Measurements from ENCODE around the gene DYNLT2. TPM values are rescaled to one million over a fixed set of nuclear protein-coding genes. Genes with fewer than 3 reads are reported as not detected.

Gene DYNLT2
- total RNA-seq, 1 experiment from 2014 or later: 1.8 TPM

GRCh38 chr6:169695131-169695530 lies 56.2 kb downstream of the DYNLT2 start:
- no peak overlapping the region for H2AK5ac ChIP-seq (ENCODE audit: insufficient read length, low read length)

More at GRCh38 chr6:169695131-169695530, 56.2 kb downstream of the DYNLT2 start:
- Histone ChIP-seq H3T11ph (ENCODE audit: low read length) (no peak overlapping the region), H3K23me2 (ENCODE audit: insufficient read length, low read depth, low read length, poor library complexity, severe bottlenecking) (no peaks in the 10 kb centered on the region), H3K79me2 (ENCODE audit: insufficient read depth, low read length) (peaks cover 14% of the 10 kb centered on the region; the same call in 1 of the 2 replicates), H4K91ac (ENCODE audit: insufficient read length, low read depth, low read length) (no peak overlapping the region), H3K9ac (ENCODE audit: extremely low read depth, insufficient read length, low read length) (no peak overlapping the region), H3K9me3 (ENCODE audit: control insufficient read depth, low read depth, low read length) (no peaks in the 10 kb centered on the region), H3K27ac (ENCODE audit: insufficient read length, low read depth, low read length) (no peak overlapping the region), H3K4me2 (ENCODE audit: insufficient read depth, insufficient read length, low read length) (no peak overlapping the region), H4K8ac (replicated peaks; ENCODE audit: insufficient read length, low read depth, low read length) (no peak overlapping the region), H3K18ac (ENCODE audit: insufficient read length, low read depth, low read length) (no peak overlapping the region), H2BK120ac (ENCODE audit: low read depth, low read length, poor library complexity, severe bottlenecking) (no peak overlapping the region), H2BK20ac (ENCODE audit: low read depth, low read length, poor library complexity, severe bottlenecking) (no peak overlapping the region), H3K4me1 (ENCODE audit: insufficient read depth, low read length) (peaks cover 4% of the 10 kb centered on the region), H2BK15ac (ENCODE audit: low read depth, low read length) (no peak overlapping the region), H4K5ac (ENCODE audit: insufficient read length, low read depth, low read length) (no peak overlapping the region), H2BK12ac (ENCODE audit: insufficient read length, low read depth, low read length) (no peak overlapping the region), H3K4ac (ENCODE audit: low read depth, low read length) (no peak overlapping the region), H3K23ac (ENCODE audit: insufficient read length, low read depth, low read length) (no peak overlapping the region), H3K14ac (ENCODE audit: insufficient read depth, low read length) (no peak overlapping the region), H2BK5ac (ENCODE audit: insufficient read length, low read length) (no peak overlapping the region), H3K27me3 (ENCODE audit: insufficient read depth, low read length) (no peaks in the 10 kb centered on the region), H3K79me1 (ENCODE audit: insufficient read depth, low read depth, low read length, poor library complexity, severe bottlenecking) (peaks cover 12% of the 10 kb centered on the region), H2AFZ (ENCODE audit: low read length) (no peak overlapping the region), H4K20me1 (ENCODE audit: control insufficient read depth, insufficient read depth, insufficient read length) (no peaks in the 10 kb centered on the region), H3K56ac (ENCODE audit: insufficient read length, low read depth, low read length) (no peak overlapping the region)
- Mint-ChIP-seq H3K4me3 (no peak overlapping the region), H3K27ac (no peak overlapping the region), H3K36me3 (ENCODE audit: insufficient read depth in 1 of 3, low read depth in 3 of 3) (peaks cover 47 to 59% (median 50%) of the 10 kb centered on the region in 3 experiments), H3K27me3 (ENCODE audit: low read depth) (no peaks in the 10 kb centered on the region), H3K4me1 (peaks cover 11 to 26% of the 10 kb centered on the region in 2 experiments), H3K9me3 (peaks cover 0 to 12% of the 10 kb centered on the region in 2 experiments; a peak in 3 of 5 replicates)
- DNase-seq: no peak
- TF ChIP-seq, protein P1, sequence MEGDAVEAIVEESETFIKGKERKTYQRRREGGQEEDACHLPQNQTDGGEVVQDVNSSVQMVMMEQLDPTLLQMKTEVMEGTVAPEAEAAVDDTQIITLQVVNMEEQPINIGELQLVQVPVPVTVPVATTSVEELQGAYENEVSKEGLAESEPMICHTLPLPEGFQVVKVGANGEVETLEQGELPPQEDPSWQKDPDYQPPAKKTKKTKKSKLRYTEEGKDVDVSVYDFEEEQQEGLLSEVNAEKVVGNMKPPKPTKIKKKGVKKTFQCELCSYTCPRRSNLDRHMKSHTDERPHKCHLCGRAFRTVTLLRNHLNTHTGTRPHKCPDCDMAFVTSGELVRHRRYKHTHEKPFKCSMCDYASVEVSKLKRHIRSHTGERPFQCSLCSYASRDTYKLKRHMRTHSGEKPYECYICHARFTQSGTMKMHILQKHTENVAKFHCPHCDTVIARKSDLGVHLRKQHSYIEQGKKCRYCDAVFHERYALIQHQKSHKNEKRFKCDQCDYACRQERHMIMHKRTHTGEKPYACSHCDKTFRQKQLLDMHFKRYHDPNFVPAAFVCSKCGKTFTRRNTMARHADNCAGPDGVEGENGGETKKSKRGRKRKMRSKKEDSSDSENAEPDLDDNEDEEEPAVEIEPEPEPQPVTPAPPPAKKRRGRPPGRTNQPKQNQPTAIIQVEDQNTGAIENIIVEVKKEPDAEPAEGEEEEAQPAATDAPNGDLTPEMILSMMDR (conservative IDR thresholded peaks at IDR 0.05): no peak
- WGBS (ENCODE audit: extremely low coverage, insufficient read length, low lambda C conversion rate): no CpG with 5 or more reads among the region's 5 CpGs
